ENCODE measurements around the gene TNFRSF17. TPM values are rescaled to one million over a fixed set of nuclear protein-coding genes. Genes with fewer than 3 reads are reported as not detected.
"Not testable (repeated sequence)": the region's sequence is repeated elsewhere in the genome, so short reads cannot be mapped to it uniquely, and the experiment has no call there.

TNFRSF17 gene
- total and polyA plus RNA-seq, 2 experiments from 2014 or later = not detected

GRCh38 chr16:11963706-11964105 lies 1.3 kb upstream of the TNFRSF17 start:
- in situ Hi-C loops (cut with MboI) = no loop called here
- 84 to 85% methylated on average over 6 of the region's 6 CpGs for WGBS, 2 experiments (ENCODE audit: low coverage in 1 of 2, low lambda C conversion rate in 2 of 2, missing lambda C conversion rate in 2 of 2)

GRCh38 chr16:11966173-11966572 lies 1.2 kb downstream of the TNFRSF17 start:
- H3K36me3 ChIP-seq (ENCODE audit: low read depth) = no peaks in the 10 kb centered on the region
- 0 out of 2 replicates have a peak, but pooled peaks cover 6% of the 10 kb centered on the region for H3K4me1 ChIP-seq (ENCODE audit: insufficient read depth)
- no peaks in the 10 kb centered on the region for H3K9me2 ChIP-seq (ENCODE audit: insufficient read depth)
- no peaks in the 10 kb centered on the region for H4K20me1 ChIP-seq (ENCODE audit: insufficient read depth)
- H3K79me2 ChIP-seq (ENCODE audit: insufficient read depth) = no peaks in the 10 kb centered on the region
- H3K27ac ChIP-seq = no peak overlapping the region
- no peak for DNase-seq
- no peak overlapping the region for H3K9ac ChIP-seq
- no peak overlapping the region for H2AFZ ChIP-seq
- no peaks in the 10 kb centered on the region for H3K9me3 ChIP-seq (ENCODE audit: low read depth)
- in situ Hi-C loops (cut with MboI) = no loop called here
- no peak overlapping the region for H3K4me2 ChIP-seq (ENCODE audit: unreplicated experiment)
- 92 to 95% methylated on average over 7 of the region's 7 CpGs for WGBS, 2 experiments (ENCODE audit: low coverage in 1 of 2, low lambda C conversion rate in 2 of 2, missing lambda C conversion rate in 2 of 2)
- no peak overlapping the region for H3K4me3 ChIP-seq
- peaks cover 7% of the 10 kb centered on the region for H3F3A ChIP-seq (ENCODE audit: insufficient read depth)
- TF ChIP-seq EZH2 (IDR thresholded peaks at IDR 0.05; ENCODE audit: insufficient read depth, poor library complexity, severe bottlenecking) (no peak), EZH2phosphoT487 (IDR thresholded peaks at IDR 0.05; ENCODE audit: insufficient read depth, low read depth) (no peak)
- H3K27me3 ChIP-seq (replicated peaks; ENCODE audit: insufficient read depth) = no peaks in the 10 kb centered on the region

More at GRCh38 chr16:11963706-11964105, 1.3 kb upstream of the TNFRSF17 start:
- no peaks in the 10 kb centered on the region for H3K27me3 ChIP-seq (replicated peaks; ENCODE audit: insufficient read depth)
- H3K27ac ChIP-seq = no peak overlapping the region
- no peaks in the 10 kb centered on the region for H3K79me2 ChIP-seq (ENCODE audit: insufficient read depth)
- H3K4me2 ChIP-seq (ENCODE audit: unreplicated experiment) = no peak overlapping the region
- H3F3A ChIP-seq (ENCODE audit: insufficient read depth) = peaks cover 7% of the 10 kb centered on the region
- H3K9me3 ChIP-seq (ENCODE audit: low read depth) = no peaks in the 10 kb centered on the region
- H3K9ac ChIP-seq = no peak overlapping the region
- no peak for TF ChIP-seq EZH2phosphoT487 (IDR thresholded peaks at IDR 0.05; ENCODE audit: insufficient read depth, low read depth)
- TF ChIP-seq EZH2 (IDR thresholded peaks at IDR 0.05; ENCODE audit: insufficient read depth, poor library complexity, severe bottlenecking) = no peak
- H2AFZ ChIP-seq = no peak overlapping the region
- H3K9me2 ChIP-seq (ENCODE audit: insufficient read depth) = no peaks in the 10 kb centered on the region
- no peak overlapping the region for H3K4me3 ChIP-seq
- no peaks in the 10 kb centered on the region for H4K20me1 ChIP-seq (ENCODE audit: insufficient read depth)
- no peaks in the 10 kb centered on the region for H3K36me3 ChIP-seq (ENCODE audit: low read depth)
- no peak for DNase-seq
- 0 out of 2 replicates have a peak, but pooled peaks cover 6% of the 10 kb centered on the region for H3K4me1 ChIP-seq (ENCODE audit: insufficient read depth)

GRCh38 chr16:11967195-11967911 lies 2.3 kb downstream of the TNFRSF17 start:
- Histone ChIP-seq H3K4me1 (ENCODE audit: insufficient read depth) (0 out of 2 replicates have a peak, but pooled peaks cover 6% of the 10 kb centered on the region), H3K4me3 (no peak overlapping the region), H4K20me1 (ENCODE audit: insufficient read depth) (no peaks in the 10 kb centered on the region), H3K9ac (no peak overlapping the region), H3K4me2 (ENCODE audit: unreplicated experiment) (no peak overlapping the region), H3F3A (ENCODE audit: insufficient read depth) (peaks cover 7% of the 10 kb centered on the region), H3K9me3 (ENCODE audit: low read depth) (no peaks in the 10 kb centered on the region), H3K27me3 (replicated peaks; ENCODE audit: insufficient read depth) (no peaks in the 10 kb centered on the region), H2AFZ (no peak overlapping the region), H3K9me2 (ENCODE audit: insufficient read depth) (no peaks in the 10 kb centered on the region), H3K79me2 (ENCODE audit: insufficient read depth) (no peaks in the 10 kb centered on the region), H3K27ac (no peak overlapping the region), H3K36me3 (ENCODE audit: low read depth) (no peaks in the 10 kb centered on the region)
- 63% methylated on average over 17 of the region's 17 CpGs for WGBS, 2 experiments (ENCODE audit: low coverage in 1 of 2, low lambda C conversion rate in 2 of 2, missing lambda C conversion rate in 2 of 2)
- in situ Hi-C loops (cut with MboI) = no loop called here
- no peak for TF ChIP-seq EZH2phosphoT487 (IDR thresholded peaks at IDR 0.05; ENCODE audit: insufficient read depth, low read depth)
- no peak for TF ChIP-seq EZH2 (IDR thresholded peaks at IDR 0.05; ENCODE audit: insufficient read depth, poor library complexity, severe bottlenecking)
- no peak for DNase-seq

- H3K4me3 ChIP-seq = no peak overlapping the region
- H3K4me2 ChIP-seq (ENCODE audit: unreplicated experiment) = no peak overlapping the region
- no peak overlapping the region for H2AFZ ChIP-seq
- TF ChIP-seq EZH2 (IDR thresholded peaks at IDR 0.05; ENCODE audit: insufficient read depth, poor library complexity, severe bottlenecking) (no peak), EZH2phosphoT487 (IDR thresholded peaks at IDR 0.05; ENCODE audit: insufficient read depth, low read depth) (no peak)
- no peak overlapping the region for H3K27ac ChIP-seq
- in situ Hi-C loops (cut with MboI) = no loop called here
- no peaks in the 10 kb centered on the region for H4K20me1 ChIP-seq (ENCODE audit: insufficient read depth)
- no peaks in the 10 kb centered on the region for H3K9me3 ChIP-seq (ENCODE audit: low read depth)
- H3K27me3 ChIP-seq (replicated peaks; ENCODE audit: insufficient read depth) = no peaks in the 10 kb centered on the region
- H3F3A ChIP-seq (ENCODE audit: insufficient read depth) = peaks cover 7% of the 10 kb centered on the region
- H3K79me2 ChIP-seq (ENCODE audit: insufficient read depth) = no peaks in the 10 kb centered on the region
- 0 out of 2 replicates have a peak, but pooled peaks cover 6% of the 10 kb centered on the region for H3K4me1 ChIP-seq (ENCODE audit: insufficient read depth)
- H3K9me2 ChIP-seq (ENCODE audit: insufficient read depth) = no peaks in the 10 kb centered on the region
- no peak overlapping the region for H3K9ac ChIP-seq
- H3K36me3 ChIP-seq (ENCODE audit: low read depth) = no peaks in the 10 kb centered on the region
- 74 to 82% methylated on average over 3 of the region's 3 CpGs for WGBS, 2 experiments (ENCODE audit: low coverage in 1 of 2, low lambda C conversion rate in 2 of 2, missing lambda C conversion rate in 2 of 2)
- no peak for DNase-seq
Observed at GRCh38 chr16:11968577-11968976, 3.6 kb downstream of the TNFRSF17 start.

GRCh38 chr16:11970292-11970691 lies 5.3 kb downstream of the TNFRSF17 start:
- in situ Hi-C loops (cut with MboI); H3K79me2 ChIP-seq (ENCODE audit: insufficient read depth); H3K9me3 ChIP-seq (ENCODE audit: low read depth); H3K4me3 ChIP-seq; H3K4me1 ChIP-seq (ENCODE audit: insufficient read depth); H3F3A ChIP-seq (ENCODE audit: insufficient read depth); H2AFZ ChIP-seq; H3K27ac ChIP-seq; H3K9ac ChIP-seq; H3K9me2 ChIP-seq (ENCODE audit: insufficient read depth); H3K36me3 ChIP-seq (ENCODE audit: low read depth); DNase-seq; H4K20me1 ChIP-seq (ENCODE audit: insufficient read depth); H3K4me2 ChIP-seq (ENCODE audit: unreplicated experiment); H3K27me3 ChIP-seq (replicated peaks; ENCODE audit: insufficient read depth): not testable (repeated sequence)
- WGBS, 2 experiments (ENCODE audit: low coverage in 1 of 2, low lambda C conversion rate in 2 of 2, missing lambda C conversion rate in 2 of 2) = 96 to 97% methylated on average over 5 of the region's 5 CpGs
